GM23248 (cell line): Measurements from ENCODE around the gene TENT4B. TPM values are rescaled to one million over a fixed set of nuclear protein-coding genes. Genes with fewer than 3 reads are reported as not detected.
"Not testable (repeated sequence)": the region's sequence is repeated elsewhere in the genome, so short reads cannot be mapped to it uniquely, and the experiment has no call there.

Experiments used
- DNase-seq: peaks from one replicate; pipeline ENCODE4 v3.0.0-alpha.2; 2015
- H2AFZ ChIP-seq: fragments of 200-600 bp; sonication (generic); 2 replicates; pipeline ENCODE4 v1.6.1; 2016; ENCODE audit warnings: antibody characterized with exemption
- H3F3A ChIP-seq: fragments of 200-600 bp; sonication (generic); 2 replicates; pipeline ENCODE4 v1.6.1; 2016; ENCODE audit warnings: mild to moderate bottlenecking, antibody characterized with exemption, mixed run types; ENCODE audit not compliant: insufficient read depth
- H3K27ac ChIP-seq: fragments of 200-600 bp; sonication (generic); 2 replicates; pipeline ENCODE4 v1.5.1; 2016; ENCODE audit warnings: mild to moderate bottlenecking
- H3K27me3 ChIP-seq: fragments of 200-600 bp; sonication (generic); replicated peaks from 2 replicates; pipeline ENCODE4 v1.6.1; 2016; ENCODE audit warnings: mild to moderate bottlenecking; ENCODE audit not compliant: insufficient read depth
- H3K36me3 ChIP-seq: fragments of 200-600 bp; sonication (generic); 2 replicates; pipeline ENCODE4 v1.6.1; 2016; ENCODE audit warnings: low read depth, mild to moderate bottlenecking
- H3K4me1 ChIP-seq: fragments of 200-600 bp; sonication (generic); 2 replicates; pipeline ENCODE4 v1.6.1; 2016; ENCODE audit warnings: mild to moderate bottlenecking; ENCODE audit not compliant: insufficient read depth
- H3K4me2 ChIP-seq: fragments of 200-600 bp; sonication (generic); one replicate; pipeline ENCODE4 v1.6.1; 2016; ENCODE audit warnings: mild to moderate bottlenecking; ENCODE audit not compliant: unreplicated experiment
- H3K4me3 ChIP-seq: fragments of 200-600 bp; sonication (generic); 2 replicates; pipeline ENCODE4 v1.5.1; 2016; ENCODE audit warnings: mild to moderate bottlenecking
- H3K79me2 ChIP-seq: fragments of 200-600 bp; sonication (generic); 2 replicates; pipeline ENCODE4 v1.6.1; 2016; ENCODE audit warnings: mild to moderate bottlenecking; ENCODE audit not compliant: insufficient read depth
- H3K9ac ChIP-seq: fragments of 200-600 bp; sonication (generic); 2 replicates; pipeline ENCODE4 v1.6.1; 2016; ENCODE audit warnings: mild to moderate bottlenecking
- H3K9me2 ChIP-seq: fragments of 200-600 bp; sonication (generic); 2 replicates; pipeline ENCODE4 v1.6.1; 2016; ENCODE audit warnings: mixed run types, mild to moderate bottlenecking, moderate library complexity; ENCODE audit not compliant: insufficient read depth
- H3K9me3 ChIP-seq: fragments of 200-600 bp; sonication (generic); one replicate; pipeline ENCODE4 v1.6.1; 2017; ENCODE audit warnings: low read depth
- H4K20me1 ChIP-seq: fragments of 200-600 bp; sonication (generic); 2 replicates; pipeline ENCODE4 v1.6.0; 2016; ENCODE audit not compliant: insufficient read depth
- EZH2 ChIP-seq: fragments of 200-600 bp; sonication (generic); IDR thresholded peaks from 2 replicates; pipeline ENCODE4 v1.6.1; 2018; ENCODE audit warnings: antibody characterized with exemption, mild to moderate bottlenecking; ENCODE audit not compliant: insufficient read depth, poor library complexity, severe bottlenecking
- EZH2phosphoT487 ChIP-seq: fragments of 200-600 bp; sonication (generic); IDR thresholded peaks from 2 replicates; pipeline ENCODE4 v1.6.1; 2018; ENCODE audit warnings: antibody characterized with exemption, moderate library complexity, mild to moderate bottlenecking, low read depth; ENCODE audit not compliant: insufficient read depth
- WGBS, 2 experiments: methylation state at CpG; one replicate each; pipeline ENCODE4 v1.1.6; 2015 to 2017; ENCODE audit warnings: low lambda C conversion rate in 2 of 2, low coverage in 1 of 2; ENCODE audit errors: missing lambda C conversion rate in 2 of 2; 5-methylcytosine and 5-hydroxymethylcytosine counted together
- in situ Hi-C: fragments of 300-500 bp; cut with MboI; formaldehyde crosslinking; loops from 2 replicates; pipeline ENCODE4 v1.15.0; 2020
- polyA plus RNA-seq: library from polyadenylated mRNA; unstranded; fragments of >200 nt; fragmentation: Nextera tagmentation; extraction: Ambion mirVana; gene quantifications from 2 replicates; pipeline ENCODE4 v1.2.1, GENCODE V29; 2016
- total RNA-seq: library from RNA; depleted of rRNA; stranded (reverse); fragments of >200 nt; shearing (Covaris generic); gene quantifications from 2 replicates; pipeline ENCODE4 v1.2.3, GENCODE V29; 2014

TENT4B gene
- total and polyA plus RNA-seq, 2 experiments from 2014 or later, result 7.4 to 12.6 TPM

GRCh38 chr16:50235581-50235980 lies 82.5 kb downstream of the TENT4B start:
- H3K4me1 ChIP-seq, result peaks cover 16% of the 10 kb centered on the region
- no peak overlapping the region for H3K4me2 ChIP-seq
- no peaks in the 10 kb centered on the region for H3K9me3 ChIP-seq
- H4K20me1 ChIP-seq, result no peaks in the 10 kb centered on the region
- WGBS, 2 experiments, result 67 to 74% methylated on average over 4 to 6 of the region's 6 CpGs
- 0 out of 2 replicates have a peak, but pooled peaks cover under 1% of the 10 kb centered on the region for H3K36me3 ChIP-seq
- in situ Hi-C loops, result no loop called here
- no peaks in the 10 kb centered on the region; the same call in 1 of the 2 replicates for H3K9me2 ChIP-seq
- H2AFZ ChIP-seq, result no peak overlapping the region
- H3K4me3 ChIP-seq, result no peak overlapping the region
- H3K27me3 ChIP-seq, result no peaks in the 10 kb centered on the region
- no peak overlapping the region for H3K9ac ChIP-seq
- H3K79me2 ChIP-seq, result no peaks in the 10 kb centered on the region
- peak; percentile 15 for DNase-seq
- TF ChIP-seq EZH2 (no peak), EZH2phosphoT487 (no peak)
- no peak overlapping the region for H3K27ac ChIP-seq
- peaks cover 29% of the 10 kb centered on the region for H3F3A ChIP-seq

- H3K9me2 ChIP-seq, result no peaks in the 10 kb centered on the region
- peaks cover 44% of the 10 kb centered on the region for H3F3A ChIP-seq
- H3K4me2 ChIP-seq, result no peak overlapping the region
- WGBS, 2 experiments, result 91 to 94% methylated on average over 3 of the region's 3 CpGs
- in situ Hi-C loops, result no loop called here
- H4K20me1 ChIP-seq, result no peaks in the 10 kb centered on the region
- H3K4me3 ChIP-seq, result no peak overlapping the region
- H3K79me2 ChIP-seq, result no peaks in the 10 kb centered on the region
- TF ChIP-seq EZH2phosphoT487, result no peak
- no peak for TF ChIP-seq EZH2
- H2AFZ ChIP-seq, result no peak overlapping the region
- DNase-seq, result no peak
- H3K9me3 ChIP-seq, result no peaks in the 10 kb centered on the region
- no peak overlapping the region for H3K9ac ChIP-seq
- no peaks in the 10 kb centered on the region for H3K36me3 ChIP-seq
- H3K4me1 ChIP-seq, result peaks cover 21% of the 10 kb centered on the region
- H3K27ac ChIP-seq, result no peak overlapping the region
- no peaks in the 10 kb centered on the region for H3K27me3 ChIP-seq
These were observed 85.2 kb downstream of the TENT4B start for GRCh38 chr16:50238314-50238713.

DNA sequence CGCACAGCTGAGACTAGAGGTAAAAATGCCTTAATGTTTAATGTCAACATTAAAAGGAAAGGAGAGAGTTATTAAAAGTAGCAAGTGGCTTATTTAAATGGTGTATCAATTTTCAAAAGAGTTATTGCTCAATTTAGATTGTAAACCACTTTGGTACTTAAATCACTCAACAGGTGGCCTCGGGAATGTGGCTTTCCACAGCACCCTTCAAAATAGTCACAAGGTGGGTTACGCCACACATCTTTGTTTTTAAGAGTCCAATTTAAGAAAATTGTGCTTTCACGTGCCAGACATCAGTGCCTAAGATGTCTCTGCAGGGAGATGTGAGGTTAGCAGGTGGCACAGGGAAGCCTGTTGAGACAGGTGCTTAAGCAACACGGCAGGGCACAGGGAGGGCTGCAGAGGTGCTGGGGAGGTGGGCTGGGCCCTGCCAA lies 85.8 kb downstream of the TENT4B start:
- TF ChIP-seq EZH2 (no peak), EZH2phosphoT487 (no peak)
- Histone ChIP-seq H3K9ac (no peak overlapping the region), H3K4me1 (peaks cover 21% of the 10 kb centered on the region), H3K36me3 (no peaks in the 10 kb centered on the region), H3K4me2 (no peak overlapping the region), H3K9me2 (no peaks in the 10 kb centered on the region), H3K79me2 (no peaks in the 10 kb centered on the region), H3K27ac (no peak overlapping the region), H3K27me3 (no peaks in the 10 kb centered on the region), H3K9me3 (no peaks in the 10 kb centered on the region), H3K4me3 (no peak overlapping the region), H2AFZ (no peak overlapping the region), H4K20me1 (no peaks in the 10 kb centered on the region), H3F3A (peaks cover 38% of the 10 kb centered on the region)
- in situ Hi-C loops, result no loop called here
- DNase-seq, result no peak
- 56 to 59% methylated on average over 5 of the region's 5 CpGs for WGBS, 2 experiments

GRCh38 chr16:50243024-50243423 lies 89.9 kb downstream of the TENT4B start:
- H3K27me3 ChIP-seq, H3K9me2 ChIP-seq, H3K9ac ChIP-seq, H3K9me3 ChIP-seq, in situ Hi-C loops, H2AFZ ChIP-seq, H3K4me2 ChIP-seq, H4K20me1 ChIP-seq, H3K4me3 ChIP-seq, H3K36me3 ChIP-seq, H3K27ac ChIP-seq: not testable (repeated sequence)
- peaks cover 17% of the 10 kb centered on the region for H3K4me1 ChIP-seq
- peaks cover 18% of the 10 kb centered on the region for H3K79me2 ChIP-seq
- H3F3A ChIP-seq, result peaks cover 21% of the 10 kb centered on the region
- 27% methylated on average over 6 of the region's 6 CpGs for WGBS, 2 experiments
- DNase-seq, result peak; percentile 49

GRCh38 chr16:50244140-50244503 lies 91.0 kb downstream of the TENT4B start:
- Histone ChIP-seq H3K4me2 (no peak overlapping the region), H3K79me2 (peaks cover 29% of the 10 kb centered on the region), H3K4me1 (peaks cover 17% of the 10 kb centered on the region), H3K27me3 (no peaks in the 10 kb centered on the region), H2AFZ (no peak overlapping the region), H3K9me3 (no peaks in the 10 kb centered on the region), H3F3A (peaks cover 21% of the 10 kb centered on the region), H3K9me2 (no peaks in the 10 kb centered on the region), H4K20me1 (no peaks in the 10 kb centered on the region), H3K9ac (no peak overlapping the region), H3K27ac (no peak overlapping the region), H3K36me3 (no peaks in the 10 kb centered on the region), H3K4me3 (no peak overlapping the region)
- TF ChIP-seq EZH2 (no peak), EZH2phosphoT487 (no peak)
- in situ Hi-C loops, result no loop called here
- 60 to 66% methylated on average over 9 of the region's 9 CpGs for WGBS, 2 experiments
- DNase-seq, result peak; percentile 77
